Parathyroid adenoma (tissue), 2 donors: Measurements from ENCODE around the gene MAP3K5.

Source experiments
- H2AFZ ChIP-seq: fragments of 300-600 bp; sonication (generic); one replicate; pipeline ENCODE4 v1.7.0; 2017; ENCODE audit warnings: antibody characterized with exemption, mild to moderate bottlenecking
- H3K27ac ChIP-seq: fragments of 300-600 bp; sonication (generic); one replicate; pipeline ENCODE4 v1.7.0; 2017
- H3K27me3 ChIP-seq: fragments of 300-600 bp; sonication (generic); one replicate; pipeline ENCODE4 v1.7.0; 2017; ENCODE audit warnings: low read length; ENCODE audit not compliant: control insufficient read depth, insufficient read depth
- H3K36me3 ChIP-seq: fragments of 300-600 bp; sonication (generic); one replicate; pipeline ENCODE4 v1.7.0; 2017; ENCODE audit warnings: low read length; ENCODE audit not compliant: control insufficient read depth, insufficient read depth
- H3K4me1 ChIP-seq: fragments of 300-600 bp; sonication (generic); one replicate; pipeline ENCODE4 v1.7.0; 2017; ENCODE audit warnings: control low read depth
- H3K4me2 ChIP-seq: fragments of 300-600 bp; sonication (generic); one replicate; pipeline ENCODE4 v1.7.0; 2017; ENCODE audit warnings: low read length
- H3K4me3 ChIP-seq: fragments of 300-600 bp; sonication (generic); one replicate; pipeline ENCODE4 v1.7.0; 2017; ENCODE audit warnings: low read depth, low read length
- H3K79me2 ChIP-seq: fragments of 300-600 bp; sonication (generic); one replicate; pipeline ENCODE4 v1.7.0; 2017; ENCODE audit warnings: control low read depth
- H3K9ac ChIP-seq: fragments of 300-600 bp; sonication (generic); one replicate; pipeline ENCODE4 v1.7.0; 2017; ENCODE audit warnings: mild to moderate bottlenecking
- H3K9me3 ChIP-seq: fragments of 300-600 bp; sonication (generic); one replicate; pipeline ENCODE4 v1.7.0; 2017; ENCODE audit warnings: low read length; ENCODE audit not compliant: control insufficient read depth
- TF ChIP-seq, protein P1 (sequence below): fragments of 300-600 bp; sonication (generic); IDR thresholded peaks from one replicate; pipeline ENCODE4 v1.7.0; 2017; ENCODE audit warnings: antibody characterized with exemption, mild to moderate bottlenecking
- donor health status: primary hyperparathyroidism.

MAP3K5 gene

DNA sequence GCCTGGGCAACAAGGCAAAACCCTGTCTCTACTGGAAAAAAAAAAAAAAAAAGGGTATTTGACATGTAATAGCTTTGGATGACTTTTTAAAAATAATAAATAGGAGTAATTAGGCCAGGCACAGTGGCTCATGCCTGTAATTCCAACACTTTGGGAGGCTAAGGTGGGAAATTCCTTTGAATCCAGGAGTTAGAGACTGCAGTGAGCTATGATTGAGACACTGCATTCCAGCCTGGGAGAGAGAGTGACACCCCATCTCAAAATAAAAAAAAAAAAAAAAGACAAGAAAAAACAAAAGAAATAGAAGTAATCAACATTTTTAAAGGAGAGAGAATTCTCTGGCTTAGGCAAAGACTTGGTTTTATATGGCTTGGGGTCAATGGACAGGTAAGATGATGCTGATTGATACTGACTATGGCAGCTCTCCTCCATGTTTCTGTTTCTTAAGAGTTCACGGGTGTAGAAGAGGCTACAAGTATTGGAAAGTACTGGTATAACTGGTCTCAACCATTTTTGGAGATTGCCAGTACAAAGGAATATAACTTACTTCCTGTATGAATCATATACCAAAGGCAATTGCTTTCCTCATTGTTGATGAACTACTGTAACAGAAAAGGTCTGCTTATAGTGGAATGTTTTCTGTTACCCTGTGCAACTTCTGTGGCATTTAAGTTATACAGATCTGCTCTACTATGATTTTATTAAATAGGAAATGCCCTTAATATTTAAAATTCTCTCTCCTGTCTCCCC lies 10.1 kb downstream of the MAP3K5 start:
- H3K9ac ChIP-seq, result no peak overlapping the region
- H3K9me3 ChIP-seq, result no peaks in the 10 kb centered on the region
- H3K36me3 ChIP-seq, result no peaks in the 10 kb centered on the region
- no peak overlapping the region for H2AFZ ChIP-seq
- no peaks in the 10 kb centered on the region for H3K27me3 ChIP-seq
- no peak overlapping the region for H3K4me2 ChIP-seq
- H3K27ac ChIP-seq, result no peak overlapping the region
- H3K4me1 ChIP-seq, result no peaks in the 10 kb centered on the region
- H3K79me2 ChIP-seq, result no peaks in the 10 kb centered on the region
- no peak overlapping the region for H3K4me3 ChIP-seq
- TF ChIP-seq, protein P1, sequence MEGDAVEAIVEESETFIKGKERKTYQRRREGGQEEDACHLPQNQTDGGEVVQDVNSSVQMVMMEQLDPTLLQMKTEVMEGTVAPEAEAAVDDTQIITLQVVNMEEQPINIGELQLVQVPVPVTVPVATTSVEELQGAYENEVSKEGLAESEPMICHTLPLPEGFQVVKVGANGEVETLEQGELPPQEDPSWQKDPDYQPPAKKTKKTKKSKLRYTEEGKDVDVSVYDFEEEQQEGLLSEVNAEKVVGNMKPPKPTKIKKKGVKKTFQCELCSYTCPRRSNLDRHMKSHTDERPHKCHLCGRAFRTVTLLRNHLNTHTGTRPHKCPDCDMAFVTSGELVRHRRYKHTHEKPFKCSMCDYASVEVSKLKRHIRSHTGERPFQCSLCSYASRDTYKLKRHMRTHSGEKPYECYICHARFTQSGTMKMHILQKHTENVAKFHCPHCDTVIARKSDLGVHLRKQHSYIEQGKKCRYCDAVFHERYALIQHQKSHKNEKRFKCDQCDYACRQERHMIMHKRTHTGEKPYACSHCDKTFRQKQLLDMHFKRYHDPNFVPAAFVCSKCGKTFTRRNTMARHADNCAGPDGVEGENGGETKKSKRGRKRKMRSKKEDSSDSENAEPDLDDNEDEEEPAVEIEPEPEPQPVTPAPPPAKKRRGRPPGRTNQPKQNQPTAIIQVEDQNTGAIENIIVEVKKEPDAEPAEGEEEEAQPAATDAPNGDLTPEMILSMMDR, result no peak

DNA sequence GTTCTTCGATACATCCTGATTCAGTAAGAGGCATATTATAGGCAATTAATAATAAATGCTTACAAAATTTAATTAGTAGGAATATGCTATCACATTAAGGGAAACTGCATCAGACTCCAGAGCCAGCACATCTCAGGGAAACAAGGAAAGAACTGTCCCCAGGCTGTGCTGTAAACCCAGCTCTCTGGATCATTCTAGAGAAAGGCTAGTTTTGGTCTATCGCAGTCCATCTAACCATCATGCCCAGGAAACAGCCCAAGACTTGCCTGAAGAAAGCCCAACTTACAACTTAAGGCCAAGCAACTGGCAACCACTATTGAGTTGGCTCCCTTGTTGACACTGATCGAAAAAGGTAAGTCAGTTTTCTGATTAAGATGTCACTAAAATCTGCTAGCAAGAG lies 11.3 kb downstream of the MAP3K5 start:
- H3K9ac ChIP-seq, result no peak overlapping the region
- H3K4me1 ChIP-seq, result no peaks in the 10 kb centered on the region
- H3K27me3 ChIP-seq, result no peaks in the 10 kb centered on the region
- TF ChIP-seq, protein P1, result no peak
- no peaks in the 10 kb centered on the region for H3K9me3 ChIP-seq
- H3K27ac ChIP-seq, result no peak overlapping the region
- no peak overlapping the region for H3K4me3 ChIP-seq
- no peak overlapping the region for H3K4me2 ChIP-seq
- no peaks in the 10 kb centered on the region for H3K79me2 ChIP-seq
- H2AFZ ChIP-seq, result no peak overlapping the region
- H3K36me3 ChIP-seq, result no peaks in the 10 kb centered on the region

DNA sequence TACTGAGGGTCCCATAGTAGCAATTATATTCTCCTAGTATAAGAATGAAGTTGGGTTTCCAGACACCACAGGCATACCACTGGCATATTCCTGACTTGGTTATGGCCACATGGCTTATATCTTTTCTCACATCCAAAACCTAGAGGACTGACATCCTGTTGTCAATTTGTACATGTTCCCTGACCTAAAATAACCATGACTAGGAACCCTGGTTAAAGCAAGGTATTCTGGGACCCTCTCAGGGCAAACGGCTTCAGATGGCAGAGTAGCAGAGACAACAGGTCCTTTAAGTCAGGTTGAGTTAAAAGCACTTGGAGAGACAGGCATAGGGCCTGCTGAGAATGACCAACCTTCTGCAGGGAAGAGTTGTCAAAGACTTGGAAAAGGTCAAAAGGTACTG lies 12.6 kb downstream of the MAP3K5 start:
- no peak overlapping the region for H3K9ac ChIP-seq
- H3K9me3 ChIP-seq, result no peaks in the 10 kb centered on the region
- H3K4me1 ChIP-seq, result no peaks in the 10 kb centered on the region
- H2AFZ ChIP-seq, result no peak overlapping the region
- no peak overlapping the region for H3K4me2 ChIP-seq
- H3K4me3 ChIP-seq, result no peak overlapping the region
- no peaks in the 10 kb centered on the region for H3K36me3 ChIP-seq
- H3K27me3 ChIP-seq, result no peaks in the 10 kb centered on the region
- H3K79me2 ChIP-seq, result no peaks in the 10 kb centered on the region
- H3K27ac ChIP-seq, result no peak overlapping the region
- TF ChIP-seq, protein P1, result no peak

DNA sequence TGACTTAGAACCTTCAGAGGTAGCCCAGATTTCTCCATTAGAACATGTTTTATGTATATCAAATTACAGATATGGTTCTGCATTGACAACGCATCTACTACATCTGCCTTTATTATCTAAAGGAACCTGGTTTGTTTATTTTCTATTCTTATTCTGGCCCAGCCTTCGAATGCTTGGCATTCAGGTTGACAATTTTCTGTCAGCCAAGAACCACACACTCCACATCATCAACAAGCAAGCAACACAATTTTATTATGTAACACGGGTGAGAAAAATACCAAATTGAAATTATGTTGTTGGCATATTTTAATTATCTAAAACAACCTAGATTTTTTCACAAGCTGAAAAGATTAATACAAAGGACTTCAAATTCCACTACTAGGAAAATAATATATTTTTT lies 14.6 kb downstream of the MAP3K5 start:
- Histone ChIP-seq H3K4me1 (no peaks in the 10 kb centered on the region), H3K9ac (no peak overlapping the region), H2AFZ (no peak overlapping the region), H3K9me3 (no peaks in the 10 kb centered on the region), H3K4me3 (no peak overlapping the region), H3K27ac (no peak overlapping the region), H3K27me3 (no peaks in the 10 kb centered on the region), H3K4me2 (no peak overlapping the region), H3K79me2 (no peaks in the 10 kb centered on the region), H3K36me3 (no peaks in the 10 kb centered on the region)
- TF ChIP-seq, protein P1, result no peak

DNA sequence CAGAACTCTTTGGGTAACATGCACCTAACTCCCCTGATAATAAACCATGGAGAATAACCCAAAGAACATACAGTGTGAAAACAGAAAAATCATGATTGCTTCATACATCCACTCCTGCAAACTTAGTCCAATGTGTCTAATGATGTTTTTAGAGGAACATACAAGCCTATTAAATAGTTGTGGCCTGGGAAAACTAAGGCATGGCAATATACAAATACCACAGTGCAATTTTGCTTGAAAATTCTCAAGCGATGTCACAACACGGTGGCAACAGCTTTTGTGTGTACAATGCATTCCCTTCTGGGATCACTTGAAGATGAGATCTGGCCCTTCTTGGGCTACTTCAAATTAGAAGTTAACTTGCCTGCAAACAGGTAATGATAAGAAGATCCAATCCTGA lies 16.7 kb downstream of the MAP3K5 start:
- Histone ChIP-seq H2AFZ (no peak overlapping the region), H3K27ac (no peak overlapping the region), H3K4me3 (no peak overlapping the region), H3K36me3 (no peaks in the 10 kb centered on the region), H3K4me2 (no peak overlapping the region), H3K4me1 (no peaks in the 10 kb centered on the region), H3K9ac (no peak overlapping the region), H3K9me3 (no peaks in the 10 kb centered on the region), H3K27me3 (no peaks in the 10 kb centered on the region), H3K79me2 (no peaks in the 10 kb centered on the region)
- TF ChIP-seq, protein P1, result no peak
